ENCODE data around the gene KRTAP12-2.
"Not testable (repeated sequence)": the region's sequence is repeated elsewhere in the genome, so short reads cannot be mapped to it uniquely, and the experiment has no call there.

KRTAP12-2 gene

DNA sequence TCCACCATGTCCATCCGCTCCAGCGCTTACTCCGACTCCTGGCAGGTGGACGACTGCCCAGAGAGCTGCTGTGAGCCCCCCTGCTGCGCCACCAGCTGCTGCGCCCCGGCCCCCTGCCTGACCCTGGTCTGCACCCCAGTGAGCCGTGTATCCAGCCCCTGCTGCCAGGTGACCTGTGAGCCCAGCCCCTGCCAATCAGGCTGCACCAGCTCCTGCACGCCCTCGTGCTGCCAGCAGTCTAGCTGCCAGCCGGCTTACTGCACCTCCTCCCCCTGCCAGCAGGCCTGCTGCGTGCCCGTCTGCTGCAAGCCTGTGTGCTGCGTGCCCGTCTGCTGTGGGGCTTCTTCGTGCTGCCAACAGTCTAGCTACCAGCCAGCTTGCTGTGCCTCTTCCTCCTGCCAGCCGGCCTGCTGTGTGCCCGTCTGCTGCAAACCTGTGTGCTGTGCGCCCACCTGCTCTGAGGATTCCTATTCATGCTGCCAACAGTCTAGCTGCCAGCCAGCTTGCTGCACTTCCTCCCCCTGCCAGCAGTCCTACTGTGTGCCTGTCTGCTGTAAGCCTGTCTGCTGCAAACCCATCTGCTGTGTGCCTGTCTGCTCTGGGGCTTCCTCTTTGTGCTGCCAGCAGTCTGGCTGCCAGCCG, 39.4 kb downstream of the KRTAP12-2 start:
- not testable (repeated sequence) for H3K4me2 ChIP-seq (ENCODE audit: low read length); H3K4me3 ChIP-seq (ENCODE audit: low read length); H3K36me3 ChIP-seq (ENCODE audit: insufficient read depth, low read length); H3K4me1 ChIP-seq (ENCODE audit: control insufficient read depth, insufficient read depth, low read length); H3K9ac ChIP-seq (ENCODE audit: low read depth, low read length)
- H3K9me3 ChIP-seq (replicated peaks; ENCODE audit: low read length), result peaks cover 14% of the 10 kb centered on the region
- H3K27me3 ChIP-seq (ENCODE audit: control insufficient read depth, insufficient read depth, low read length), result peaks cover 18% of the 10 kb centered on the region

DNA sequence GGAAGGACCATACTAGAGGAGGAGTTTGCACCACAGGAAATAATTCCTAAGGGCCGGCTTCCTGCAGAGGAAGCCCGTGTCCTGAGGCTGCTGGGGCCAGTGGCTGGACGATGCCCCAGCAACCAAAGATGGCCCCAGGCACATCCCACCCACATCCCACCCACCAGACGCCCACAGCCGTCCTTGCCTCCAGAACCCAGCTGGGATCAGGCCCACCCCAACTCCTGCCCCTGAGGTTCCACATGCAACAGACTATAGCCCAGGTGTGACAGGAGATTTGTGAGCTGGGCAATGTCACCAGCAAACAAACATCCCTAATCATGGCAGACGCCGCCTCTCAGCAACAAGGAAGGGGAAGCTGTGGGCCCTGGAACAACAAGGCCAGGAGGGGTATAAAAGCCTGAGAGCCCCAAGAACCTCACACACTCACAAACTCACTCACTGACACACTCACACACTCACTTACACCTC, 40.0 kb downstream of the KRTAP12-2 start, which contains the start of gene KRTAP10-9:
Gene KRTAP10-9, plus strand, starts transcription at position 421 of the 471 bp plus-strand sequence. CDS start 79 bp downstream, outside the sequence.
- H3K9me3 ChIP-seq (replicated peaks; ENCODE audit: low read length), result peaks cover 8% of the 10 kb centered on the region
- no peaks in the 10 kb centered on the region for H3K36me3 ChIP-seq (ENCODE audit: insufficient read depth, low read length)
- no peak within 1 kb of the TSS for H3K9ac ChIP-seq (ENCODE audit: low read depth, low read length)
- H3K4me1 ChIP-seq (ENCODE audit: control insufficient read depth, insufficient read depth, low read length), result no peaks in the 10 kb centered on the region
- peaks cover 18% of the 10 kb centered on the region for H3K27me3 ChIP-seq (ENCODE audit: control insufficient read depth, insufficient read depth, low read length)
- no peak within 1 kb of the TSS for H3K4me3 ChIP-seq (ENCODE audit: low read length)
- H3K4me2 ChIP-seq (ENCODE audit: low read length), result no peak within 1 kb of the TSS

- Histone ChIP-seq H3K4me3 (ENCODE audit: low read length) (no peak overlapping the region), H3K9ac (ENCODE audit: low read depth, low read length) (no peak overlapping the region), H3K4me1 (ENCODE audit: control insufficient read depth, insufficient read depth, low read length) (no peaks in the 10 kb centered on the region), H3K4me2 (ENCODE audit: low read length) (no peak overlapping the region), H3K36me3 (ENCODE audit: insufficient read depth, low read length) (no peaks in the 10 kb centered on the region), H3K9me3 (replicated peaks; ENCODE audit: low read length) (peaks cover 6% of the 10 kb centered on the region), H3K27me3 (ENCODE audit: control insufficient read depth, insufficient read depth, low read length) (peaks cover 18% of the 10 kb centered on the region)
Measured at GRCh38 chr21:44626262-44626661, 40.5 kb downstream of the KRTAP12-2 start.

DNA sequence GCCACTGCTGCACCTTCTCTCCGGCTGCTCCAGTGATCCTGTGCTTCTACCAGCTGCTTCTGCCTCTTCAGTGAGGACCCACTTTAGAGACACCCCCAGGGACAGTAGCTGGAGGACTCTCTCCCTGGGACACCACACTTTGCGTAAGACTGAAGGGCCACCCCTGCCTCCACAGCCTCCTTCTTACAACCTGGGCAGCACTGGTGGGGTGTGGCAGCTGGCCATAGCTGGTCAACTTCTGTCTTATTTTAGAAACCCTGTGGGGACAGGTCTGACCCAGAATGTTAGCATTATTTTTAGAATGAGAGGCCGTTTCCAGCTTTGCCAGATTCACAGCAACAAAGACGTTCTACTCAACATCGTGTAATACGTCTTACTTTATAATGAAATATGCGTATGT, 41.0 kb downstream of the KRTAP12-2 start:
- H3K36me3 ChIP-seq (ENCODE audit: insufficient read depth, low read length), result no peaks in the 10 kb centered on the region
- H3K9me3 ChIP-seq (replicated peaks; ENCODE audit: low read length), result peaks cover 6% of the 10 kb centered on the region
- peaks cover 18% of the 10 kb centered on the region for H3K27me3 ChIP-seq (ENCODE audit: control insufficient read depth, insufficient read depth, low read length)
- no peaks in the 10 kb centered on the region for H3K4me1 ChIP-seq (ENCODE audit: control insufficient read depth, insufficient read depth, low read length)
- no peak overlapping the region for H3K4me3 ChIP-seq (ENCODE audit: low read length)
- H3K4me2 ChIP-seq (ENCODE audit: low read length), result no peak overlapping the region
- no peak overlapping the region for H3K9ac ChIP-seq (ENCODE audit: low read depth, low read length)

DNA sequence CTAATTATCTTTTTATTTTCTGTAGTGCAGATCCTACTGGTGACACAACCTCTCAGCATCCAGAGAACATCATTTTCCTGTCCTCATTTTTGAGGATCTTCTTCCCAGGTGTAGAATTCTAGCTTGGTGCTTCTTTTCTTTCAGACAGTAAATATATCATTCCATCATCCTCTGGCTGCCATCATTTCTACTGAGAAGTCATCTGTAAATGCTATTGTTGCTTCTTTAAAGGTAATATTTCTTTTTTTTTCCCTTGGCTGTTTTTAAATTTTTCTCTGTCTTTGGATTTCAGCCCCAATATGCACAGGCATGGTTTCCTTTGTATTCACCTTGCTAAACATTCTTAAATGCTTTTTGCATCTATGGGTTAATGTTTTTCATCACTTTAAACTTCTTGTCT, 43.2 kb downstream of the KRTAP12-2 start:
- Histone ChIP-seq H3K9me3 (replicated peaks; ENCODE audit: low read length) (peaks cover 6% of the 10 kb centered on the region), H3K4me3 (ENCODE audit: low read length) (no peak overlapping the region), H3K4me1 (ENCODE audit: control insufficient read depth, insufficient read depth, low read length) (no peaks in the 10 kb centered on the region), H3K4me2 (ENCODE audit: low read length) (no peak overlapping the region), H3K36me3 (ENCODE audit: insufficient read depth, low read length) (no peaks in the 10 kb centered on the region), H3K27me3 (ENCODE audit: control insufficient read depth, insufficient read depth, low read length) (peaks cover 13% of the 10 kb centered on the region), H3K9ac (ENCODE audit: low read depth, low read length) (no peak overlapping the region)

DNA sequence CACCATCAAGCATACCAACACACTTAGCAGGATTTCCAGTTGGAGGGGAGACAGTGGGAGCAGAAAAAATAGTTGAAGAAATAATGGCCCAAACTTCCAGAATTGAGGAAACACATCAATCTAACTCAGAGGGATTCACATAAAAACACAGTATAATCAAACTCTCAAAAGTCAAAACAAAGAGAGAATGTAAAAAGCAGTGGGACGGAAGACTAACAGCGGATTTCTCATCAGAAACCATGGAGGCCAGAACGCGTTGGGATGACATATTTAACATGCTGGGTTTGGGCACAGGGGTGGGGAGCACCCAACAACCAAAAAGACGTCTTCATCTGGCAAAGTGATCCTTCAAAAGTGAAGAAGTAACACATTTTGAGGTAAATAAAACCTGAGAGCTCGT, 46.8 kb downstream of the KRTAP12-2 start:
- H3K4me3 ChIP-seq (ENCODE audit: low read length), result no peak overlapping the region

GRCh38 chr21:44618909-44619308, 47.8 kb downstream of the KRTAP12-2 start:
- Histone ChIP-seq H3K27me3 (ENCODE audit: control insufficient read depth, insufficient read depth, low read length) (peaks cover 24% of the 10 kb centered on the region), H3K4me2 (ENCODE audit: low read length) (no peak overlapping the region), H3K9me3 (replicated peaks; ENCODE audit: low read length) (peaks cover 6% of the 10 kb centered on the region), H3K4me1 (ENCODE audit: control insufficient read depth, insufficient read depth, low read length) (no peaks in the 10 kb centered on the region), H3K9ac (ENCODE audit: low read depth, low read length) (no peak overlapping the region), H3K4me3 (ENCODE audit: low read length) (no peak overlapping the region), H3K36me3 (ENCODE audit: insufficient read depth, low read length) (no peaks in the 10 kb centered on the region)

More for the DNA sequence above, 46.8 kb downstream of the KRTAP12-2 start:
- no peak overlapping the region for H3K4me2 ChIP-seq (ENCODE audit: low read length)
- H3K4me1 ChIP-seq (ENCODE audit: control insufficient read depth, insufficient read depth, low read length), result no peaks in the 10 kb centered on the region
- no peak overlapping the region for H3K9ac ChIP-seq (ENCODE audit: low read depth, low read length)
- H3K27me3 ChIP-seq (ENCODE audit: control insufficient read depth, insufficient read depth, low read length), result peaks cover 24% of the 10 kb centered on the region
- peaks cover 6% of the 10 kb centered on the region for H3K9me3 ChIP-seq (replicated peaks; ENCODE audit: low read length)
- no peaks in the 10 kb centered on the region for H3K36me3 ChIP-seq (ENCODE audit: insufficient read depth, low read length)

DNA sequence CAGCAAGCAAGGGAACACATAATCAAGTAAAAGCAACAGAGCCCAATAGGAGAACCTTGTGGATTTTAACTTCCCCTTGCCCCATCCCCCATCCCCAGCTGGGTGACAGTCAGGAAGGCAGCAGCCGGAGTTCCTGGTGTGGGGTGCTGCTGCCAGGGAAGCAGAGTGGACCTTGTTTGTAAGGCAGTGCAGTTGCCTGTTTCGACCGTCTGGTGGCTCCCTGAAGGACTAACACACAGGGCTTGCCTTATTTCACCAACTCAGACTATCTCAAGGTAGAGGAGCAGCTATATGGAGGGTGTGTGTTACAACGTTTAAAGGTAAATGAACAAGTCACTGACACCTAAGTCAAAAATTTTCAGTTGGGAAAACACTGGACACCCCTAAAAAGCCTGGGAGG, 48.2 kb downstream of the KRTAP12-2 start:
- Histone ChIP-seq H3K4me3 (ENCODE audit: low read length) (no peak overlapping the region), H3K9ac (ENCODE audit: low read depth, low read length) (no peak overlapping the region), H3K4me1 (ENCODE audit: control insufficient read depth, insufficient read depth, low read length) (no peaks in the 10 kb centered on the region)

GRCh38 chr21:44617071-44617501, 49.6 kb downstream of the KRTAP12-2 start:
- H3K36me3 ChIP-seq (ENCODE audit: insufficient read depth, low read length), result no peaks in the 10 kb centered on the region
- H3K9me3 ChIP-seq (replicated peaks; ENCODE audit: low read length), result no peaks in the 10 kb centered on the region
- H3K4me2 ChIP-seq (ENCODE audit: low read length), result no peak overlapping the region
- H3K9ac ChIP-seq (ENCODE audit: low read depth, low read length), result no peak overlapping the region
- no peak overlapping the region for H3K4me3 ChIP-seq (ENCODE audit: low read length)
- no peaks in the 10 kb centered on the region for H3K4me1 ChIP-seq (ENCODE audit: control insufficient read depth, insufficient read depth, low read length)
- peaks cover 24% of the 10 kb centered on the region for H3K27me3 ChIP-seq (ENCODE audit: control insufficient read depth, insufficient read depth, low read length)

More for the DNA sequence above, 48.2 kb downstream of the KRTAP12-2 start:
- Histone ChIP-seq H3K9me3 (replicated peaks; ENCODE audit: low read length) (peaks cover 6% of the 10 kb centered on the region), H3K36me3 (ENCODE audit: insufficient read depth, low read length) (no peaks in the 10 kb centered on the region), H3K27me3 (ENCODE audit: control insufficient read depth, insufficient read depth, low read length) (peaks cover 24% of the 10 kb centered on the region), H3K4me2 (ENCODE audit: low read length) (no peak overlapping the region)

DNA sequence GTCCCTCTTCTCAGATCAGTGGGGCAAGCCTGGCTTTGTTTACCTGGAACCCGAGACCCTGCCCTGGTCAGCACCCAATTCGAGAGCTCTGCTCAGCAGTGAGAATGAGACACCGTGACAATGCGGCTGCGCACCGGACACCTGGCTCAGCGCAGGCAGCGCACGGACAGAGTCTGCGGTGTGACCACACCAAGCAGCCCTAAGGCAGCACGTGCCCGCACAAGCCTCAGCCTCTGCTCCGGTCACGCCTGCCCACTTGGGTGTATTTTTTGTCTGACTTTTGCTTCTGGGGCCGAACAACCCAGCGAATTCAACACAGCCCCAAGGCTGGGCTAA, 50.2 kb downstream of the KRTAP12-2 start:
- no peak overlapping the region for H3K9ac ChIP-seq (ENCODE audit: low read depth, low read length)
- no peak overlapping the region for H3K4me2 ChIP-seq (ENCODE audit: low read length)
- no peaks in the 10 kb centered on the region for H3K36me3 ChIP-seq (ENCODE audit: insufficient read depth, low read length)
- no peaks in the 10 kb centered on the region for H3K4me1 ChIP-seq (ENCODE audit: control insufficient read depth, insufficient read depth, low read length)
- H3K27me3 ChIP-seq (ENCODE audit: control insufficient read depth, insufficient read depth, low read length), result peaks cover 28% of the 10 kb centered on the region
- H3K9me3 ChIP-seq (replicated peaks; ENCODE audit: low read length), result peaks cover 2% of the 10 kb centered on the region
- no peak overlapping the region for H3K4me3 ChIP-seq (ENCODE audit: low read length)

Data from skeletal muscle satellite cell (primary cell).